ENCODE data around the gene WDR82. TPM values are rescaled to one million over a fixed set of nuclear protein-coding genes. Genes with fewer than 3 reads are reported as not detected.
"Not testable (repeated sequence)": the region's sequence is repeated elsewhere in the genome, so short reads cannot be mapped to it uniquely, and the experiment has no call there.

The WDR82 gene
- total and polyA plus RNA-seq, 5 donors from 2014 or later, result 85.9 to 116 (median 109) TPM

DNA sequence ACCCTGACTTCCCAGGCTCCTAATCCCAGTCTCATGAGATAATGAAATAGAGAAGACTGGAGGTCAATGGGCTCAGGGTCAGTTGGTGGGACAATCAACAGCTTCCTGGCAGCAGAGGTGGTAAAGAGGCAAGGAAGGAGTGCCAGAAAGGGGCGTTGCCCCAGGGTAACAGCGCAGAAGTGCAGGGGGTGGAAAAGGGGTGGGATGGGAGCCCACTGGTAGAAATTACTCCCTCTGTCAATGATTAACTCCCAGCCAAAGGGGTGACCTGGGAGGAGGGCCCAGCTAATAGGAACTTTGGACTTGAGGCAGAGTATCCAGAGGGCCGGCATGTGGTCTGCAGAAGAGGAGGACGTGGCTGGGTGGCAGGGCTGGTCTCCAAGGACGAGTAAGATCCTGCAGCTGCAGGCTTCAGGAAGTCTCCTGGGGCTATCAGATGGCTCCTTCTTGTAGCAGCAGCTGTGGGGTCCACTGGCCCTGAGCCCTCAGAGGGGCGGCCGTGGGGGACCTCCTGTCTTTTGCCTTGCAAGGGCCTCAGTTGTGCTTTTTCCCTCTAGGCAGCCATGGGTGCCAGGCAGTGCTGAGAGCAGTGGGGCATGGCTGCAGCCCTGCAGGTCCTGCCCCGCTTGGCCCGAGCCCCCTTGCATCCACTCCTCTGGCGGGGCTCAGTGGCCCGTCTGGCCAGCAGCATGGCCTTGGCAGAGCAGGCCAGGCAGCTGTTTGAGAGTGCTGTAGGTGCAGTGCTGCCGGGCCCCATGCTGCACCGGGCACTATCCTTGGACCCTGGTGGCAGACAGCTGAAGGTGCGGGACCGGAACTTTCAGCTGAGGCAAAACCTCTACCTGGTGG is 11.5 kb upstream of the WDR82 start:
- H3K9me3 Mint-ChIP-seq, result no peaks in the 10 kb centered on the region
- no peaks in the 10 kb centered on the region for H3K27me3 Mint-ChIP-seq
- no peaks in the 10 kb centered on the region for H3K9me3 ChIP-seq (ENCODE audit: control insufficient read depth in 2 of 2, low read length in 2 of 2)
- ATAC-seq (ENCODE audit: low read depth in 2 of 2), result no peak
- peak overlapping the region in 2 of 4 donors; percentile 65 to 94 for H3K4me3 Mint-ChIP-seq
- H3K36me3 ChIP-seq (ENCODE audit: control insufficient read depth, insufficient read depth, low read length), result peaks cover 28% of the 10 kb centered on the region
- H3K27me3 ChIP-seq (ENCODE audit: control insufficient read depth, insufficient read depth, low read length), result no peaks in the 10 kb centered on the region
- peaks cover 6% of the 10 kb centered on the region for H3K36me3 Mint-ChIP-seq
- no peak for DNase-seq
- no peak overlapping the region for H3K27ac ChIP-seq (ENCODE audit: insufficient read depth, low read length, poor library complexity, severe bottlenecking)
- no peak overlapping the region for H3K27ac Mint-ChIP-seq
- no peak overlapping the region for H3K4me3 ChIP-seq (ENCODE audit: low read depth, low read length)
- H3K4me1 Mint-ChIP-seq, result peaks cover 12 to 42% (median 30%) of the 10 kb centered on the region in 4 donors
- peaks cover 26% of the 10 kb centered on the region for H3K4me1 ChIP-seq (ENCODE audit: control insufficient read depth, insufficient read depth, low read length, poor library complexity, severe bottlenecking)

DNA sequence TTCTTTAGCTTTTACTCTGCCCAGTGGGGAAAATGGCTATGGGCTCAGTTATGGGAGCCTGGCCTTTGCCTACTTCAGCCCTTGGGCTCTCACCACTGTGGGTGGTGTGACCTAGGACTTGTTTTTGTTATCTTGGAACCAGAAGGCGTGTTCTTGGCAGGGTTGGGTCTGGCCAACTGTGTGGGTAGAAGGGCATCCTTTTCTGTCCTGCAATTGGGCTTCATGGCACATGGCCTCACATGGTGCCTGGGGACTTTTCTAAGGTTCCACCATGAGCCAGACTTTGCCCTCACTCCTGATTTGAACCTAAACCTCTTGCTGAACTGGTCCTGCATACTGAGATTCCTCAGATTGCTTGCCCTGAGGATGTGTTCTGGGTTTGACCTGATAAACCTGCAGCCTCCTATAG is 10.9 kb upstream of the WDR82 start:
- peaks cover 12 to 37% (median 28%) of the 10 kb centered on the region in 4 donors for H3K4me1 Mint-ChIP-seq
- H3K9me3 Mint-ChIP-seq, result no peaks in the 10 kb centered on the region
- peaks cover 26% of the 10 kb centered on the region for H3K4me1 ChIP-seq (ENCODE audit: control insufficient read depth, insufficient read depth, low read length, poor library complexity, severe bottlenecking)
- peaks cover 28% of the 10 kb centered on the region for H3K36me3 ChIP-seq (ENCODE audit: control insufficient read depth, insufficient read depth, low read length)
- H3K27ac Mint-ChIP-seq, result peak overlapping the region in 2 of 3 donors; percentile 100
- peak overlapping the region; percentile 94 to 100 (median 98) for H3K4me3 Mint-ChIP-seq
- ATAC-seq (ENCODE audit: low read depth in 2 of 2) (no peak), DNase-seq (no peak)
- H3K27ac ChIP-seq (ENCODE audit: insufficient read depth, low read length, poor library complexity, severe bottlenecking), result no peak overlapping the region
- H3K27me3 Mint-ChIP-seq, result no peaks in the 10 kb centered on the region
- H3K27me3 ChIP-seq (ENCODE audit: control insufficient read depth, insufficient read depth, low read length), result no peaks in the 10 kb centered on the region
- no peaks in the 10 kb centered on the region for H3K9me3 ChIP-seq (ENCODE audit: control insufficient read depth in 2 of 2, low read length in 2 of 2)
- peaks cover 4% of the 10 kb centered on the region for H3K36me3 Mint-ChIP-seq
- H3K4me3 ChIP-seq (ENCODE audit: low read depth, low read length), result peak overlapping the region; percentile 95

DNA sequence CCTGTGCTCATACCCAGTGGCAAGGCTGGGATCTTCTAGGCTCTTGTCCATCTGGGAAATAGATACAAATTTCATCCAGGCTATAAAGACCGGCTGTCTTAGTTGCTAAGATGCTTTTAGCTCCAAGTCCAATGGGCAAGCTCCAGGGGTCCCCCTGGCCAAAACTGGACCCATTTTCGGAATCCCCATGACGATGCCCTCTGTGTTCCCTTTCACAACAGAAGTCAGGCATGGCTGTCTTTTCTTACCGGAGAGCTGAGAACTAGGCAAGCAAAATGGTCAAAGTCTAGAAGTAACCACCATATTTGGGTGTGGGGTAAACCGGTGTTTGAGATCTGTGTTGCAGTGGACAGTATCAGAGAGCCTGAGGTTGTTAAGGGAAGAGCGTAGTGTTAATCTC is 10.2 kb upstream of the WDR82 start:
- H3K36me3 Mint-ChIP-seq, result peaks cover 4% of the 10 kb centered on the region
- ATAC-seq (ENCODE audit: low read depth in 2 of 2) (no peak), DNase-seq (no peak)
- peak overlapping the region; percentile 94 to 100 (median 98) for H3K4me3 Mint-ChIP-seq
- Histone ChIP-seq H3K9me3 (ENCODE audit: control insufficient read depth in 2 of 2, low read length in 2 of 2) (no peaks in the 10 kb centered on the region), H3K4me1 (ENCODE audit: control insufficient read depth, insufficient read depth, low read length, poor library complexity, severe bottlenecking) (peaks cover 26% of the 10 kb centered on the region), H3K36me3 (ENCODE audit: control insufficient read depth, insufficient read depth, low read length) (peaks cover 27% of the 10 kb centered on the region), H3K4me3 (ENCODE audit: low read depth, low read length) (peak overlapping the region; percentile 95), H3K27ac (ENCODE audit: insufficient read depth, low read length, poor library complexity, severe bottlenecking) (peak overlapping the region; percentile 99), H3K27me3 (ENCODE audit: control insufficient read depth, insufficient read depth, low read length) (no peaks in the 10 kb centered on the region)
- peak overlapping the region in 2 of 3 donors; percentile 100 for H3K27ac Mint-ChIP-seq
- no peaks in the 10 kb centered on the region for H3K9me3 Mint-ChIP-seq
- H3K27me3 Mint-ChIP-seq, result no peaks in the 10 kb centered on the region
- H3K4me1 Mint-ChIP-seq, result peaks cover 12 to 42% (median 28%) of the 10 kb centered on the region in 4 donors

DNA sequence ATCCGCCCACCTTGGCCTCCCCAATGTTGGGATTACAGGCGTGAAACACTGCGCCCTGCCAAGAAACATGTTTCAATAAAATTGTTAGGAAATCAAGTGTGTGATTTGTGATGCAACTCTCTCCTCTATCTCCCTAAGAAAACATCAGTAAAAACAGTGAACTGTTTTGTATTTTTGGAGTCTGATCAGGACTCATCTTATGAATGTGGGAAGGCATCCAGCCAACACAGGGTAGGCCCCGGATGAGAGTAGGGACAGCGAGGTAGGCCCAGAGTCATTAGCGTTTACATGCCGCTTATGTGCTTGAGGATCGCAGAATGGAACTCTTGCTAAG is 8.3 kb upstream of the WDR82 start:
- H3K4me1 ChIP-seq (ENCODE audit: control insufficient read depth, insufficient read depth, low read length, poor library complexity, severe bottlenecking), result peaks cover 45% of the 10 kb centered on the region
- H3K4me1 Mint-ChIP-seq, result peaks cover 18 to 58% (median 39%) of the 10 kb centered on the region in 4 donors

DNA sequence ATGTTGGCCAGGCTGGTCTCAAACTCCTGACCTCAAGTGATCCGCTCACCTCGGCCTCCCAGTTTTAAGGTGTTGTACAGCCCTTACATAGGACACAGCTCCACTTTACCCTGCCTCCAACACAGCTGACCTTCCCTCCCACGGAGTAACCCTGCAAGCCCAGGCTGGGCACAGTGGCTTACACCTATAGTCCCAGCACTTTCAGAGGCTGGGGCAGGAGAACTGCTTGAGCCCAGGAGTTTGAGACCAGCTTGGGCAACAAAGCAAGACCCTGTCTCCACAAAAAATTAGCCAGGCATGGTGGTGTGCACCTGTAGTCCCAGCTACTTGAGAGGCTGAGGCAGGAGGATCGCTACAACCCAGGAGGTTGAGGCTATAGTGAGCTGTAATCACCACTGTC is 5.6 kb upstream of the WDR82 start:
- ATAC-seq (ENCODE audit: low read depth in 2 of 2); H3K4me3 ChIP-seq (ENCODE audit: low read depth, low read length); DNase-seq; H3K27me3 ChIP-seq (ENCODE audit: control insufficient read depth, insufficient read depth, low read length); H3K36me3 Mint-ChIP-seq; H3K36me3 ChIP-seq (ENCODE audit: control insufficient read depth, insufficient read depth, low read length); H3K27me3 Mint-ChIP-seq; H3K9me3 Mint-ChIP-seq; H3K9me3 ChIP-seq (ENCODE audit: control insufficient read depth in 2 of 2, low read length in 2 of 2): not testable (repeated sequence)
- H3K4me3 Mint-ChIP-seq, result peak overlapping the region in 2 of 4 donors; percentile 54 to 82
- H3K4me1 ChIP-seq (ENCODE audit: control insufficient read depth, insufficient read depth, low read length, poor library complexity, severe bottlenecking), result peaks cover 52% of the 10 kb centered on the region
- peak overlapping the region in 2 of 3 donors; percentile 79 to 97 for H3K27ac Mint-ChIP-seq
- peaks cover 23 to 65% (median 39%) of the 10 kb centered on the region in 4 donors for H3K4me1 Mint-ChIP-seq
- H3K27ac ChIP-seq (ENCODE audit: insufficient read depth, low read length, poor library complexity, severe bottlenecking), result peak overlapping the region; percentile 70

More for the DNA sequence above, 8.3 kb upstream of the WDR82 start:
- H3K4me3 Mint-ChIP-seq, result peak overlapping the region; percentile 94 to 100 (median 98)
- peaks cover 4% of the 10 kb centered on the region for H3K36me3 Mint-ChIP-seq
- H3K9me3 ChIP-seq (ENCODE audit: control insufficient read depth in 2 of 2, low read length in 2 of 2), result no peaks in the 10 kb centered on the region
- peaks cover 11% of the 10 kb centered on the region for H3K36me3 ChIP-seq (ENCODE audit: control insufficient read depth, insufficient read depth, low read length)
- DNase-seq (no peak), ATAC-seq (ENCODE audit: low read depth in 2 of 2) (no peak)
- peak overlapping the region; percentile 100 for H3K27ac Mint-ChIP-seq
- no peaks in the 10 kb centered on the region for H3K27me3 Mint-ChIP-seq
- H3K9me3 Mint-ChIP-seq, result no peaks in the 10 kb centered on the region
- H3K27ac ChIP-seq (ENCODE audit: insufficient read depth, low read length, poor library complexity, severe bottlenecking), result peak overlapping the region; percentile 99
- H3K4me3 ChIP-seq (ENCODE audit: low read depth, low read length), result peak overlapping the region; percentile 95
- H3K27me3 ChIP-seq (ENCODE audit: control insufficient read depth, insufficient read depth, low read length), result no peaks in the 10 kb centered on the region

DNA sequence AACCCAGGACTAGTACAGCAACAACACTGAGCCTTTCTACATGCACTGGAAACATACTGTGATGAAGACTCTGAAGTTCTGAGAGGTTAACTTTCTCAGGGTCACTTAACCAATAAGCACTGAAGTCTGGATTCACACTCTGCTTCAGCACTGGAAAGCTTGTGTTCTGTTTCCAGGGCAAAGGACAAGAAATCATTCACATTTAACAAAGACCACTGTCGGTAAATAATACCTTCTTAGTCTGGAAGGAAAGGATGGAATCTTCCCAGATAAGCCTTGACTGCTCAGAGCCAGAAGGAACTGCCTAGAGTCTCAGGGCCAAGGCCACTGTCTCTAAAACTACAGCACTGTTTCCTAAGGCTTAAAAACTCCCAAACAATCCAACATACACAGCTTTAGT is 4.9 kb upstream of the WDR82 start:
- H3K4me1 ChIP-seq (ENCODE audit: control insufficient read depth, insufficient read depth, low read length, poor library complexity, severe bottlenecking), result peaks cover 45% of the 10 kb centered on the region
- H3K9me3 ChIP-seq (ENCODE audit: control insufficient read depth in 2 of 2, low read length in 2 of 2), result no peaks in the 10 kb centered on the region
- Mint-ChIP-seq H3K27me3 (no peaks in the 10 kb centered on the region), H3K4me1 (peaks cover 17 to 65% (median 34%) of the 10 kb centered on the region in 4 donors), H3K27ac (peak overlapping the region; percentile 77 to 98 (median 87)), H3K4me3 (peak overlapping the region in 2 of 4 donors; percentile 8 to 82), H3K9me3 (no peaks in the 10 kb centered on the region), H3K36me3 (no peaks in the 10 kb centered on the region)
- no peak overlapping the region for H3K4me3 ChIP-seq (ENCODE audit: low read depth, low read length)
- peak overlapping the region; percentile 70 for H3K27ac ChIP-seq (ENCODE audit: insufficient read depth, low read length, poor library complexity, severe bottlenecking)
- DNase-seq, result no peak
- no peak for ATAC-seq (ENCODE audit: low read depth in 2 of 2)
- H3K27me3 ChIP-seq (ENCODE audit: control insufficient read depth, insufficient read depth, low read length), result no peaks in the 10 kb centered on the region
- H3K36me3 ChIP-seq (ENCODE audit: control insufficient read depth, insufficient read depth, low read length), result no peaks in the 10 kb centered on the region

DNA sequence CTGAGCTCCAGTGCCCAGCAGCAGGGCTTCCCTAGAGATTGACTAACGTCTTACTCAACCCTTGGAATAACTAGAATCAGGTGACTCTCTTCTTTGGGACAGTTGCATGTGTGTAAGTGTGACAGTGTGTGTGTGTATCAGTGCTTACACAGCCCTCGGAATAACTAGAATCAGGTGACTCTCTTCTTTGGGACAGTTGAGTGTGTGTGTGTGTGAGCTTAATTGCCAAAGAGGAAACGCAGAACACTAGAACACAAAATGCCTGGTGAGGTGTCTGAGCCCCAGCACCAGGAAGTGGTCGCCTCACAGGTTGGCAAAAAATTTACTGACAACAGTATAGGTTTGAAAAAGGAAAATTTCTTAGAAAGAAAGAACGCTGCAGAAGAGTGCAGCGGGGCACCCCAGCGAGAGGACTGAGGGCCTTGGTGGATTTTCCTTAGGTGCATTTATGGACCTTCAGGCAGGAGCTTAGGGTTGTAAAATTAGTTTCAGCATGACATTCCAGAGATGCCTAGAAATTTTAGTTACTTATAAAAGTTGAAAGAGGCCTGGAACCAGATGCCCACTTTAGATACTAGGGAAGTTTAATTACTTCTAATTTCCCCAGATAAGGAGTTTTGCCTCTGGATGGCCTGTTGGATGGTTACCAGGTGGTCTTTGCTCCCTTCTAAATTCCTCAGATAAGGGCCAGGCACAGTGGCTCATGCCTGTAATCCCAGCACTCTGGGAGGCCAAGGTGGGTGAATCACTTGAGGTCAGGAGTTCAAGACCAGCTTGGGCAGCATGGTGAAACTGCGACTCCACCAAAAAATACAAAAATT is 3.7 kb upstream of the WDR82 start:
- Histone ChIP-seq H3K9me3 (ENCODE audit: control insufficient read depth in 2 of 2, low read length in 2 of 2) (no peaks in the 10 kb centered on the region), H3K4me1 (ENCODE audit: control insufficient read depth, insufficient read depth, low read length, poor library complexity, severe bottlenecking) (peaks cover 48% of the 10 kb centered on the region), H3K36me3 (ENCODE audit: control insufficient read depth, insufficient read depth, low read length) (no peaks in the 10 kb centered on the region), H3K27me3 (ENCODE audit: control insufficient read depth, insufficient read depth, low read length) (no peaks in the 10 kb centered on the region), H3K27ac (ENCODE audit: insufficient read depth, low read length, poor library complexity, severe bottlenecking) (peak overlapping the region; percentile 70), H3K4me3 (ENCODE audit: low read depth, low read length) (peak overlapping the region; percentile 56)
- Mint-ChIP-seq H3K36me3 (peaks cover 4% of the 10 kb centered on the region), H3K27me3 (no peaks in the 10 kb centered on the region), H3K4me3 (peak overlapping the region; percentile 45 to 97 (median 76)), H3K9me3 (no peaks in the 10 kb centered on the region), H3K4me1 (peaks cover 17 to 63% (median 33%) of the 10 kb centered on the region in 4 donors), H3K27ac (peak overlapping the region; percentile 95 to 98 (median 97))
- peak; percentile 18 to 35 for ATAC-seq (ENCODE audit: low read depth in 2 of 2)
- DNase-seq, result peak in 2 of 3 donors; percentile 61 to 80
